OCI-LY7 (cell line): ENCODE measurements around the gene AOAH. TPM values are rescaled to one million over a fixed set of nuclear protein-coding genes. Genes with fewer than 3 reads are reported as not detected.

Experiments used
- BruUV-seq: library from RNA; stranded (reverse); fragments of 400-500 nt; replicated peaks from 2 replicates; lab custom pipeline; 2021; lab: Mats Ljungman, UMichigan
- CTCF ChIA-PET: fragments of 300-600 bp; sonication (Branson Sonifier 250); formaldehyde crosslinking; loops from one replicate; lab custom pipeline; 2022; ENCODE audit warnings: antibody characterized with exemption; ENCODE audit not compliant: unreplicated experiment; lab: Charles Lee
- POLR2A ChIA-PET: fragments of 300-600 bp; sonication (Branson Sonifier 250); formaldehyde crosslinking; loops from one replicate; lab custom pipeline; 2022; ENCODE audit warnings: antibody characterized with exemption; lab: Charles Lee
- DNase-seq: peaks from one replicate; pipeline ENCODE4 v3.0.0-alpha.2; 2015; ENCODE audit warnings: low spot score
- H2AFZ ChIP-seq: fragments of 200-600 bp; sonication (generic), shearing (Covaris generic); 2 replicates; pipeline ENCODE4 v1.6.1; 2014; ENCODE audit warnings: mild to moderate bottlenecking, antibody characterized with exemption, low read length, moderate library complexity
- H3K27ac ChIP-seq: fragments of 200-600 bp; sonication (generic); 2 replicates; pipeline ENCODE4 v1.5.1; 2014; ENCODE audit warnings: mixed run types, low read depth, mild to moderate bottlenecking, moderate library complexity, low read length, inconsistent platforms; ENCODE audit not compliant: poor library complexity, severe bottlenecking
- H3K36me3 ChIP-seq: fragments of 200-600 bp; sonication (generic); 2 replicates; pipeline ENCODE4 v1.6.1; 2014; ENCODE audit warnings: mild to moderate bottlenecking, antibody characterized with exemption, low read length, moderate library complexity, mixed read lengths; ENCODE audit not compliant: insufficient read depth
- H3K4me1 ChIP-seq: fragments of 200-600 bp; sonication (generic); 2 replicates; pipeline ENCODE4 v1.5.1; 2014; ENCODE audit warnings: mild to moderate bottlenecking, low read length; ENCODE audit not compliant: insufficient read depth, poor library complexity, severe bottlenecking
- H3K4me2 ChIP-seq: fragments of 200-600 bp; sonication (generic); 2 replicates; pipeline ENCODE4 v1.6.1; 2014; ENCODE audit warnings: mild to moderate bottlenecking, low read length
- H3K4me3 ChIP-seq: fragments of 200-600 bp; sonication (generic); 2 replicates; pipeline ENCODE4 v1.5.1; 2014; ENCODE audit warnings: mild to moderate bottlenecking, low read depth, low read length; ENCODE audit not compliant: poor library complexity, severe bottlenecking
- H3K79me2 ChIP-seq: fragments of 200-600 bp; sonication (generic); 2 replicates; pipeline ENCODE4 v1.6.1; 2016; ENCODE audit warnings: low read depth, mild to moderate bottlenecking, low read length, moderate library complexity, mixed read lengths; ENCODE audit not compliant: insufficient read depth
- H3K9me2 ChIP-seq: fragments of 200-600 bp; sonication (generic); 2 replicates; pipeline ENCODE4 v1.6.1; 2016; ENCODE audit warnings: mild to moderate bottlenecking, low read length, mixed read lengths; ENCODE audit not compliant: insufficient read depth
- H3K9me3 ChIP-seq: fragments of 200-600 bp; sonication (generic); 2 replicates; pipeline ENCODE4 v1.6.1; 2014; ENCODE audit warnings: mild to moderate bottlenecking, mixed run types, low read length, mixed read lengths
- H4K20me1 ChIP-seq: fragments of 200-600 bp; sonication (generic); 2 replicates; pipeline ENCODE4 v1.6.1; 2014; ENCODE audit warnings: mild to moderate bottlenecking, antibody characterized with exemption, low read length, moderate library complexity, mixed read lengths; ENCODE audit not compliant: insufficient read depth
- CTCF ChIP-seq: fragments of 200-600 bp; sonication (generic); conservative IDR thresholded peaks from 2 replicates; pipeline ENCODE4 v1.5.1; 2014; ENCODE audit warnings: mild to moderate bottlenecking, antibody characterized with exemption, low read length, moderate library complexity, mixed read lengths
- EZH2phosphoT487 ChIP-seq: fragments of 200-600 bp; sonication (generic); IDR thresholded peaks from 2 replicates; pipeline ENCODE4 v1.6.1; 2018; ENCODE audit warnings: low read depth, borderline replicate concordance, mild to moderate bottlenecking, mixed run types, antibody characterized with exemption, low read length, moderate library complexity, mixed read lengths
- intact Hi-C: fragments of 100-400 bp; cut with micrococcal nuclease; formaldehyde crosslinking; loops from one replicate; pipeline ENCODE4 v1.10.0; 2022; ENCODE audit not compliant: unreplicated experiment
- total RNA-seq, 2 experiments: library from RNA; depleted of rRNA in 1 of 2; stranded (reverse); fragments of >200 nt in 1 of 2; shearing (Covaris generic) in 1 of 2; gene quantifications; 2 replicates each; pipeline ENCODE4 v1.2.3, GENCODE V29; 2014 to 2022

Gene AOAH
- total RNA-seq, 2 experiments from 2014 or later, result 0.13 to 0.61 TPM

DNA sequence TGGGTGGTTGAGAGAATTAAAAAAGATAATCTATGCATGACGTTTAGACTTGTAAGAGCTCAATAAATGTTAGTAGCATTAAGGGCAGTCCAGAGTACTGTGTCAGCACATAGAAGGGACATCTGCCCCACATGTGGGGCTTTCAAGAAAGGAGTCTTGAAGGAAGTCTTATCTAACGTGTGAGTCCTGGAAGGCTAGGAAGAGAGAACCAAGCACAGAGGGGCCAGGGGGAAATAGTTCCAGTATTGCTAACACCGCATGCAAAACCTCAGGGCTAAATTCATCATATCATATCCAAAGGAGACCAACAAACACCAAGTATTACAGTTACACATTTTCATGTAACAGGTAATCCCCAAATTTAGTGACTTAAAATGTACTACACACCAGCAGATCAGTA, 122.7 kb downstream of the AOAH start:
- ChIA-PET POLR2A (no interaction called here), CTCF (no interaction called here)
- Histone ChIP-seq H3K9me2 (no peaks in the 10 kb centered on the region), H3K79me2 (no peaks in the 10 kb centered on the region), H3K9me3 (no peaks in the 10 kb centered on the region), H3K36me3 (no peaks in the 10 kb centered on the region), H3K27ac (no peak overlapping the region), H3K4me1 (no peaks in the 10 kb centered on the region), H3K4me3 (no peak overlapping the region), H2AFZ (no peak overlapping the region), H3K4me2 (no peak overlapping the region), H4K20me1 (no peaks in the 10 kb centered on the region)
- no peak for TF ChIP-seq EZH2phosphoT487
- TF ChIP-seq CTCF, result no peak
- BruUV-seq, result no TSS peak
- DNase-seq, result no peak
- intact Hi-C loops, result no loop called here

DNA sequence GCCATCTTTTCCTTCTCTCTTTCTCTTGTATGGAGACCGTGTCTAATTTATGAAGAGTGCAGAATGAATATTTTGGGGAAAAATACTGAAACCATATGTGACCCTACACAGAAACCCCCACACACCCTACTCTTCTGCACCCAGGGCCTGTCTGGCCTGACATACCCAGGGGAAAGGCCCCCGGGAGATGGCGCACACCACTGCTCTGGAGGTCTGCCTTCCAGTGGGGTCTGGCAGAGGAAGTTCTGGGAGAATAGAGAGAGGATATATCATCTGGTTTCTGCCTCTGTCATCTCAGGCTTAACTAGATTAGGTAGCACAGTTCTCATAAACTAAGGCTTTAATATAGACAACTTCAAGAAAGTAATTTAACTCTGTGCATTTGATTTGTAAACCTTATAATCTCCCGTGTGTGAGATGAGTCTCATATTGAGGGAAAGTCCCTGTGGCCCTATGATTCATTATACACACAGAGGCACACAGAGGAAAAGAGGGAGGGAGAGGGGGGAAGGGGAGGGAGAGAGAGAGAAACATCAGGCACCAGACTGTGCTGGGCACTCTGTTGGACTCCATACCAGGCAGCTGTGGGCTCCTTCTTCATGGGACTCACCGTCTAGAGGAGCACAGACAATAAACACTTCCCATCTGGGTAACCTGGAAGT, 123.3 kb downstream of the AOAH start:
- H3K4me3 ChIP-seq, result no peak overlapping the region
- H3K79me2 ChIP-seq, result no peaks in the 10 kb centered on the region
- no peaks in the 10 kb centered on the region for H3K36me3 ChIP-seq
- H3K4me2 ChIP-seq, result no peak overlapping the region
- no peaks in the 10 kb centered on the region for H3K4me1 ChIP-seq
- TF ChIP-seq EZH2phosphoT487 (no peak), CTCF (no peak)
- no TSS peak for BruUV-seq
- H3K27ac ChIP-seq, result no peak overlapping the region
- no peaks in the 10 kb centered on the region for H3K9me3 ChIP-seq
- no peaks in the 10 kb centered on the region for H4K20me1 ChIP-seq
- H3K9me2 ChIP-seq, result no peaks in the 10 kb centered on the region
- ChIA-PET POLR2A (no interaction called here), CTCF (no interaction called here)
- intact Hi-C loops, result no loop called here
- no peak overlapping the region for H2AFZ ChIP-seq
- no peak for DNase-seq

GRCh38 chr7:36600314-36600682, 124.0 kb downstream of the AOAH start:
- no peak overlapping the region for H3K27ac ChIP-seq
- intact Hi-C loops, result no loop called here
- H4K20me1 ChIP-seq, result no peaks in the 10 kb centered on the region
- H3K9me3 ChIP-seq, result no peaks in the 10 kb centered on the region
- no peaks in the 10 kb centered on the region for H3K79me2 ChIP-seq
- ChIA-PET POLR2A (no interaction called here), CTCF (no interaction called here)
- no TSS peak for BruUV-seq
- no peak for DNase-seq
- TF ChIP-seq EZH2phosphoT487, result no peak
- no peak for TF ChIP-seq CTCF
- no peak overlapping the region for H2AFZ ChIP-seq
- no peaks in the 10 kb centered on the region for H3K4me1 ChIP-seq
- H3K4me3 ChIP-seq, result no peak overlapping the region
- H3K4me2 ChIP-seq, result no peak overlapping the region
- H3K9me2 ChIP-seq, result no peaks in the 10 kb centered on the region
- H3K36me3 ChIP-seq, result no peaks in the 10 kb centered on the region
